ENCODE data around the gene RALGPS2.
A peak's percentile ranks its signal among the peaks of the same experiment; 100 is the strongest.
"Not testable (repeated sequence)": the region's sequence is repeated elsewhere in the genome, so short reads cannot be mapped to it uniquely, and the experiment has no call there.

Gene RALGPS2

DNA sequence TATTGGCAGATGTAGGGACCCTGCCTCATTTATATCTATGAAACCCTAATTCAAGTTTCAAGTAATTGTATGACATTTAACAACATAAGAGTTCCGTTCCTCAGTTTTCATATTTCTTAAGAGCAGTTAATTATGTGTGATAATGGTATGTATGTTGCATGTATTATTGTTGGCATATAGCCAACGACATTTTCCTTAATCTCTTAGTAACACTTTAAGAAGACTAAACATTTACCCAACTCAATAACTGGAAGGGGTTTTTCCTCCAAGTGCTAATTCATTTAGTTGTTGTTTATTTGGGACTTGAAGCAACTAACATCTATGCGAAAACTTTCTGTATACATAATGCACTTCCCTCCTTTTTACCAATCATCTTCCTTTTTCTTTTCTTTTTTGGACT, 1.5 kb upstream of the RALGPS2 start:
- no peak for DNase-seq (ENCODE audit: low read depth in 3 of 3, low spot score in 1 of 3)

- no peak for DNase-seq (ENCODE audit: low read depth in 3 of 3, low spot score in 1 of 3)
Measured at GRCh38 chr1:178724376-178724727, 692 bp upstream of the RALGPS2 start.

DNA sequence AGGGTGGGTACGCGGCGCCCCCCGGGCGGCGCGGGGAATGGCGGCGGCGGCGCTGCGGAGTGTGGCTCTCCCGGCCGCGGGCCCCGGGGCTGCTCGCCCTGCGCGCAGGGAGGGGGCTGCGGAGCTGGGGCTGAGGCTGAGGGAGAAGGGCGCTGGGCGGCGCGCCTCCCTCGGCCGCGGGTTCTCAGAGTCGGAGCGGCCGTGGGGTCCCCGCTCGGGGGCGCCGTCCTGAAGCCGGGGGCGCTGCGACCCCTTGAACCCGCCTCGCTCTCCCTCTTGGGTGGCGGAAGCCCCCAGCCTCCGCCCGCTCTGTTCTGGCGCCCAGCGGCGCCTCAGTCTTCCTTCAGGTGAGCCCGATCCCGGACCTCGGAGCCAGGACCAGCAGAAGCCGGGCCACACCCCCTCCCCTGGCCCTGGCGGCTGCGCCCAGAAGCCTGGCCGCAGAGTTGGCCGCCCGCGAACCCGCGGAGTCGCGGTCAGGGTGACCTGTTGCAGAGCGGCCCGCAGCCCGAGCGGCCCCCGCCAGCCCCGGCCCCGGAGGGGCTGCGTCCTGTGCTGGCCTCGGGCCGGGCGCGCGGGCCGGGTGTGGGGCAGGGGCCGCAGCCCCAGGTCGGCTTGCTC, 532 bp downstream of the RALGPS2 start:
- DNase-seq (ENCODE audit: low read depth in 3 of 3, low spot score in 1 of 3) = peak in 1 of 3 donors; percentile 10

DNA sequence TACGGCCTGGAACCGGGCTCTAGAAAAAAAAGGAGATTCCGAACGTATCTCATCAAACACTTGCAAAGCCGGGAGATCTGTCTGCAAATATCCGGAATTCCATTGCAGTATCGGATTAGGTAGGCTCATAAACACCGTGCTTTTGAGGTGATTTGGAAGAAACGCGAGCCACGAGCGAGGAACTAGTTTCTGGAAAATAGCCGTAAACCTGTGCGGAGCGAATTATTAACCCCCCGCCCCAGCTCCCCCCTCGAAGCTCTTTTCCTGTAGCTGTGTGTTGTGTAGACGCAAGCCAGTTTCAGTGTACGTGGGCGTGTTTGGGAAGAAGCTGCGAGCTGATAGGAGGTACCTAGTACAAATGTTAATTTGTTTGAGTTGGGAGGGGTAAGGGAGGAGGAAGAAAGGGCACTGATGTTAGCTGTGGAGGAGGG, 1.1 kb downstream of the RALGPS2 start:
- peak; percentile 3 to 25 (median 11) for DNase-seq (ENCODE audit: low read depth in 3 of 3, low spot score in 1 of 3)

- DNase-seq (ENCODE audit: low read depth in 3 of 3, low spot score in 1 of 3) = no peak
Measured at GRCh38 chr1:178726545-178726944, 1.5 kb downstream of the RALGPS2 start.

DNA sequence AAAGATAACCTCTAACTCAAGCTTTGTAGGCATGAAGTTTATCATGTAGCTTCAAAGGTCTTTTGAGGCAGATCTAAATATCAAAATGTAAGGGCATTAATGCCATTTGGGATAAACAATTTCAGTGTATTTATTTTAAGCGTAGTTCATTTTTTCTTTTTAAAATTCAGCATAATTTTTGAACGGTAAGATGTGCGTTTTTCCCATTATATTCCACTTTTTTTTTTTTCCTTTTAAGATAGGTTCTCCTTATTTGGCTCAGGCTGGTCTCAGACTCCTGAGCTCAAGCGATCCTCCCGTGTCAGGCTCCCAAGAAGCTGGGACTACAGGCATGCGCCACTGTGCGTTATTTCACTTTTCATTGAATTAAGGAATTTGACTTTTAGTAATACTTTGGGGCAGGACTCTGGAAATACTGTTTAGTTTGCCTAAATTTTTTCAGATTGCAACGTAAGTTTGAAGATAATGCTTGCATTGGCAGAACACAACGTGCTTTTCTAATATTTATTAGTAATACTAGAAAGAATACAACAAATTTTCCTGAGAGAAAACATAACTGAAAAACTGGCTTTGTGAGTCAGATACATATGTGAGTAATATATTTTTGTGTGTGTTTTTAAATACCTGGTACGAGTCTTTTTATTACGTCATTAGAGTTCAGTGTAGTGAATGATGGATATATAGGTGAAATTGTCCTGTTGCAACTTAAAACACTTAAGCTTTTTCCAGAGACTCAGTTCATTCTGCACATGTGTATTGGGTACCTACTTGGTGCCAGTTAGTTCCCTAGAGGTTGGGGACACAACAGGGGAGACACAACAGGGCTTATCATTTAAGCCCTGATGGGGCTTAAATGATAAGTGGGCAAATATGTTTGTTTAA, 2.2 kb downstream of the RALGPS2 start:
- DNase-seq (ENCODE audit: low read depth in 3 of 3, low spot score in 1 of 3) = no peak

DNA sequence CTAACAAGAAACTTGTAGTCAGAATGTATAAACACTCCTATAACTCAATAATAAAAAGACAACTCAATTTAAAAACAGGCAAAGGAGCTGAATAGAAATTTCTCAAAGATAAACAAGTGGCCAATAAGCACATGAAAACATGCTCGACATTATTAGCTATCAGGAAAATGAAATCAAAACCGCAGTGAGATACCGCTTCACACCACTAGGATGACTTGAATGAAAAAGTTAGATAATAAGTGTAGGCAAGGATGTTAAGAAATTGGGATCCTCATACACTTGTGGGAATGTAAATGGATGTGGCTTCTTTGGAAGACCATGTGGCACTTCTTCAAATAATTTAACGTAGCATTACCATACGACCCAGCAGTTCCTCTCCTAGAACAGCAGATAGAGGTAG, 8.9 kb downstream of the RALGPS2 start:
- no peak for DNase-seq (ENCODE audit: low read depth in 3 of 3, low spot score in 1 of 3)

GRCh38 chr1:178738780-178739179, 13.7 kb downstream of the RALGPS2 start:
- DNase-seq (ENCODE audit: low read depth in 3 of 3, low spot score in 1 of 3) = no peak

- no peak for DNase-seq (ENCODE audit: low read depth in 3 of 3, low spot score in 1 of 3)
Measured at GRCh38 chr1:178739285-178740045, 14.4 kb downstream of the RALGPS2 start.

DNA sequence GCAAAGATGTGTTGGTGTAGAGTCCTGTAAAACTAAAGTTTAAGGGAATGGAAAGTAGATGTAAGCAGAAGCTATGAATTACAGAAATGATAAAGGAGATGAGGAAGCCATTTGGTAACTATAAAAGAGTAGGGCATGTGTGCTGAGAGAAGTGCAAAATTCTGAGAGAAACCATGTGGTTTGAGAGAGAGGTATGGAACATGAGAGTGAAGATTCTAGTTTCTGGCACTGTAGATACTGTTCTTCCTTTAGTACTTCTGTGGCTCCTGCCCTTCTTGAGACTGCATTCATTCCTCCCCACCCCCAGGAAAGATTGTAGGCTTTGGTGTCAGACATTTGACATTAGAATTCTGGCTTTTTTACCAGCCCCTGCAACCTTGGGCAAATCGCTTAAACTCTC, 15.4 kb downstream of the RALGPS2 start:
- DNase-seq (ENCODE audit: low read depth in 3 of 3, low spot score in 1 of 3) = no peak

DNA sequence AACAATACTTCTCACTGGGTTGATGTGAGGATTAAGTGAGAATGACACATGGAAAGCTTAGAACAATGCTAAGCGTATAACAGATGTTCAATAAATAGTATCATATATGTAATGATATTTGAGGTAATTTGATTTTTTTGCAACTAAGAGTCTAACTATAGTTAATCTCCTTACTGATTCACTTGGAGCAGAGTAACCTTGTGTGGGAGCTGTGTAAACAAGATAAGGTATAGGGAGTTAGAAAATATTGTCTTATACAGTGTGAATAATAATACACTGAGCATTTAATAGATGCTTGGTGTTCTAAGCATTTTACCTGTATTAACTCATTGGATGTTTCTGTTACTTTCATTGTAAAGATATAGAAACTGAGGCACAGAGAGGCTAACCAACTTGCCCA, 15.9 kb downstream of the RALGPS2 start:
- no peak for DNase-seq (ENCODE audit: low read depth in 3 of 3, low spot score in 1 of 3)

- DNase-seq (ENCODE audit: low read depth in 3 of 3, low spot score in 1 of 3) = no peak
Measured at GRCh38 chr1:178743801-178744200, 18.8 kb downstream of the RALGPS2 start.

DNA sequence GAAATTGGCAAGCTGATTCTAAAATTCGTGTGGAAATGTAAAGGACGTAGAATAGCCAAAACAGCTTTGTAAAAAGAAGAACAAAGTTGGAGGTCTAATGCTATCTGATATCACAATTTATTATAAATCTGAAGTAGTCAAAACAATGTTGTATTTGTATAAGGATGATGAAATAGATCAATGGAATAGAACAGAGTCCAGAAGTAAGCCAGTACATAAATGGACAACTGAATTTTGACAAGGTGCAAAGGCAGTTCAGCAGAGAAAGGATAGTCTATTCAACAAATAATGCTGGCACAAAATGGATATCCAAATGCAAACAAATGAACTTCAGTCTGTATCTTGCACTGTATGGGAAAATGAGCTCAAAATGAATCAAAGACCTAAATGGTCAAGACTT, 20.2 kb downstream of the RALGPS2 start:
- DNase-seq (ENCODE audit: low read depth in 3 of 3, low spot score in 1 of 3) = no peak

DNA sequence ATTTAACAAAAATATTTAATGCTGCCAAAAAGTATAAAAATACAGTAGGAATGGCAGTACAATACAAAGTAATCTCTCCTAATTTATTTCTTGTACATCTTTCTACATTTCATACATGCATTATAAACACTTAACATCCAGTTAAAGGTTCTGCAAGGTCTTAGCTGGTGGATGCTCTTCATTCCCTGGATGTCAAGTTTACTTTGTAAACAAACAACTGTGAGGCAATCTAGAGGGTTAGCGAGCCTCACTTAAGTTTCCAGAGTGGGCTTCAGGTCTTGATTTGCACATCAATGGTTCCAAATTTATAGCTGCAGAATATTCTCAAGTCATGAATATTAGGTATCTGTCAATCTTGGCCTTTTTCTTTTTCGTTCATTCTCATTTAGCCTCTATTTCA, 21.3 kb downstream of the RALGPS2 start:
- no peak for DNase-seq (ENCODE audit: low read depth in 3 of 3, low spot score in 1 of 3)

GRCh38 chr1:178747361-178747760, 22.3 kb downstream of the RALGPS2 start:
- not testable (repeated sequence) for DNase-seq (ENCODE audit: low read depth in 3 of 3, low spot score in 1 of 3)

- no peak for DNase-seq (ENCODE audit: low read depth in 3 of 3, low spot score in 1 of 3)
Measured at GRCh38 chr1:178749581-178750166, 24.6 kb downstream of the RALGPS2 start.

DNA sequence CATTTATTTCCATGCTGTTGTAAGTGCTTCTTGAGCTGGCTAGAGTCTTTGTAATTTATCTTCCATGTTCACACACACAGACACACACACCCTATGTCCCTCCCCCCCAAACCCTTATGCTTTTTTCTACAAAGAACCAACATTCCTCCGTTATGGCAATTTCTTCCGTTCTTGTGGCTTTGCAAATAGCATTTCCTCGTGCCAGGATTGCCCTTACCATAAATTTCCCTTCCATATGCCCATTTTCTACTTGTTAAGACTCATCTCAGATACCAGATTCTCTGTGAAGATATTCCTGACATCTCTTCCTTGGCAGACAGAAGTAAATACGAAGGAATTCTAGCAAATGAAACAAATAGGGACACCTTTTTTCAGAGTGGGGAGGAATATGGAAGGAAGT, 26.0 kb downstream of the RALGPS2 start:
- DNase-seq (ENCODE audit: low read depth in 3 of 3, low spot score in 1 of 3) = no peak

DNA sequence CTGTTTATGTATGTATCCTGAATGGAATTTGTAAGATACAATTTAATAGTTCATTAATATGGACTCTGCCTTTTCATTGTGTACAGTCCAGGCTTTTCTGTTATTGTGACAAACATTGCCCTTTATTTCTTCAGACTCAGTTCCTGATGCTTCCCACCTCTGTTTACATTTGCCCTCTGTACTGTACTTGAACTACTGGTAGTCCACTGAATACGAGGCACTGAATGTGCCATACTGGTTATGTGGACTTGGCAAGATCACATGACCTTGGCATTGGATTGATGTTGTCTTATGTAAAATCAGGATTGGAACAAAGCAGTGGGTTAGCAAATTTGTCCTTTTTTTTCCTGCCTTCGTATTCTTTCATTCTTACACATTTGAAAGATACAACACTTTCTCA, 27.8 kb downstream of the RALGPS2 start:
- DNase-seq (ENCODE audit: low read depth in 3 of 3, low spot score in 1 of 3) = no peak

DNA sequence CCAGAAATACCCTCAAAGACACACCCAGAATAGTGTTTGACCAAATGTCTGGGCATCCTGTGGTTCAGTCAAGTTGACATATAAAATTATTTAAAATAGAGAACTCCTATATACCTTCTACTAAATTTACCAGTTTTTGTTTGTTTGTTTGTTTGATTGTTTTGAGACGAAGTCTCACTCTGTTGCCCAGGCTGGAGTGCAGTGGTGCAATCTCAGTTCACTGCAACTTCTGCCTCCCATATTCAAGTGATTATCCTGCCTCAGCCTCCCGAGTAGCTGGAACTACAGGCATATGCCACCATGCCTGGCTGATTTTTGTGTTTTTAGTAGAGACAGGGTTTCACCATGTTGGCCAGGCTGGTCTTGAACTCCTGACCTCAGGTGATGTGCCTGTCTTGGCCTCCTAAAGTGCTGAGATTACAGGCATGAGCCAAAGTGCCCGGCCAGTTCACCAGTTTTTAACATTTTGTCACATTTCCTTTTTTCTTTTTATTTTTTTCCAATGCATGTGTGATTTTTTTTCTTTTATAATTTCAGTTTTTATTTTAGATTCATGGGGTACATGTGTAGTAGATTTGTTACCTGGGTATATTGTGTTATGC, 29.7 kb downstream of the RALGPS2 start:
- DNase-seq (ENCODE audit: low read depth in 3 of 3, low spot score in 1 of 3) = not testable (repeated sequence)

DNA sequence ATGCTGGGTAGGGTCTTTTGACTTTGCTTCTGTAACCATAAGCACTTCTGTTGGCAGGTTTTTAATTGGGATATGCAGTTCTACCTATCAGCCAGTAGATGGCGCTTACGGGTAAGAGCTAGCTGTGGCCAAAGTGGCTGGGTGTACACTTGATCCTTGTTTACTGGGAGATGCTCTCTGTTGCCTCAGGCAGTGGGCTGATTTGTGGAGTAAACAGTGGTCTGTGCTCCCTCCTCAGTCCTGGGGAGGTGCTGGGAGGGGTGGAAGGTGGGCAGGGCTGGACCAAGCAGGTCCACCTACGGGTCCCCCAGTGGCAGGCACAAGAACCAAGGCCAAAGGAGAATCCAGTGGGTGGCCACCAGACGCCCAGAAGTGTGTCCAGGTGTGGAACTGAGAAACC, 43.4 kb downstream of the RALGPS2 start:
- no peak for DNase-seq (ENCODE audit: low read depth in 3 of 3, low spot score in 1 of 3)

- no peak for DNase-seq (ENCODE audit: low read depth in 3 of 3, low spot score in 1 of 3)
Measured at GRCh38 chr1:178772952-178773351, 47.9 kb downstream of the RALGPS2 start.
